Activated T-cell treated with anti-CD3 and anti-CD28 coated beads, Interleukin-2, amount 50 U/mL, for 72 hours (primary cell): ENCODE results near the gene PREX1. TPM values are rescaled to one million over a fixed set of nuclear protein-coding genes. Genes with fewer than 3 reads are reported as not detected.

Experiments
- ATAC-seq, 2 donors: fragments of 150-1000 bp; cut with Tn5 transposase; replicated peaks in 1 of 2; 2 replicates each; pipeline ENCODE4 v1.10.0; 2021; ENCODE audit warnings: moderate library complexity in 2 of 2, mild to moderate bottlenecking in 1 of 2
- DNase-seq, 2 donors: peaks; one replicate each; pipeline ENCODE4 v3.0.0; 2021 to 2022; ENCODE audit warnings: mixed read lengths in 1 of 2
- H3K27ac Mint-ChIP-seq: one replicate; pipeline ENCODE4 v1.8.0; 2022; ENCODE audit warnings: mild to moderate bottlenecking, moderate library complexity, mixed read lengths
- H3K27me3 Mint-ChIP-seq: one replicate; pipeline ENCODE4 v1.8.0; 2022; ENCODE audit warnings: low read depth, mixed read lengths
- H3K36me3 Mint-ChIP-seq, 2 donors: one replicate each; pipeline ENCODE4 v1.8.0; 2022; ENCODE audit warnings: mixed read lengths in 2 of 2, mild to moderate bottlenecking in 1 of 2; ENCODE audit not compliant: insufficient read depth in 2 of 2
- H3K4me1 Mint-ChIP-seq: one replicate; pipeline ENCODE4 v1.8.0; 2022; ENCODE audit warnings: low read depth, mixed read lengths
- H3K4me3 Mint-ChIP-seq, 2 donors: one replicate each; pipeline ENCODE4 v1.8.0; 2022; ENCODE audit warnings: mild to moderate bottlenecking in 2 of 2, mixed read lengths in 2 of 2, moderate library complexity in 2 of 2
- H3K9me3 Mint-ChIP-seq, 2 donors: one replicate each; pipeline ENCODE4 v1.8.0; 2022; ENCODE audit warnings: mixed read lengths in 2 of 2
- total RNA-seq, 2 donors: library from RNA; stranded (reverse); gene quantifications; one replicate each; pipeline ENCODE4 v1.2.3, GENCODE V29; 2022

PREX1 gene
- total RNA-seq, 2 donors from 2014 or later, result 85.6 to 112 TPM

- H3K27ac Mint-ChIP-seq, result no peak overlapping the region
- DNase-seq, result no peak
- H3K9me3 Mint-ChIP-seq, result no peaks in the 10 kb centered on the region
- H3K27me3 Mint-ChIP-seq, result no peaks in the 10 kb centered on the region
- ATAC-seq, result no peak
- H3K4me3 Mint-ChIP-seq, result no peak overlapping the region
- peaks cover 0 to 16% of the 10 kb centered on the region in 2 donors for H3K36me3 Mint-ChIP-seq
- peaks cover 4% of the 10 kb centered on the region for H3K4me1 Mint-ChIP-seq
Observed at GRCh38 chr20:48672324-48672723, 155.5 kb downstream of the PREX1 start.

DNA sequence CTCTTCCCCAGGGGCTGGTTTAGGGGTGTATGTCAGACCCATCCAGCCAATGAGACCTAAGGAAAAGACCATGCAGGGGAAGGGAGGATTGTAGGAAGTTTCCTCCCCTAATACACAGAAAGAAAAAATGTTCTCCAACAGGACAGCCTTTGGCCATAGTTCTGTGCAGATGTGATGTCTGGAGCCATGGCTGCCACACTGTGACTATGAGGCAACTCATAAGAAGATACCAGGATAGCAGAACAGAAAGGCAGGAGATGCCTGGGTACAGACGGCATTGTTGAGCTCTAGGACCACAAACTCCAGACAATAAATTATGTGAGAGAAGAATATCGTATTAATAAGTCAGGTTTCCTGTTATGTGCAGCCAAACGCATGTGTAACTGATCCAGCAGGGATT, 156.7 kb downstream of the PREX1 start:
- Mint-ChIP-seq H3K9me3 (no peaks in the 10 kb centered on the region), H3K27ac (peak overlapping the region; percentile 31), H3K4me3 (no peak overlapping the region), H3K27me3 (no peaks in the 10 kb centered on the region), H3K4me1 (peaks cover 4% of the 10 kb centered on the region), H3K36me3 (peaks cover 0 to 9% of the 10 kb centered on the region in 2 donors)
- DNase-seq, result no peak
- ATAC-seq, result no peak

GRCh38 chr20:48669946-48670605, 157.7 kb downstream of the PREX1 start:
- H3K9me3 Mint-ChIP-seq, result no peaks in the 10 kb centered on the region
- peaks cover 0 to 1% of the 10 kb centered on the region in 2 donors for H3K36me3 Mint-ChIP-seq
- H3K4me1 Mint-ChIP-seq, result peaks cover 4% of the 10 kb centered on the region
- H3K27ac Mint-ChIP-seq, result no peak overlapping the region
- no peak for ATAC-seq
- no peak for DNase-seq
- no peaks in the 10 kb centered on the region for H3K27me3 Mint-ChIP-seq
- no peak overlapping the region for H3K4me3 Mint-ChIP-seq

- no peaks in the 10 kb centered on the region for H3K9me3 Mint-ChIP-seq
- peaks cover 8% of the 10 kb centered on the region for H3K4me1 Mint-ChIP-seq
- H3K27ac Mint-ChIP-seq, result no peak overlapping the region
- H3K36me3 Mint-ChIP-seq, result peaks cover 1 to 3% of the 10 kb centered on the region in 2 donors
- H3K27me3 Mint-ChIP-seq, result no peaks in the 10 kb centered on the region
- DNase-seq (no peak), ATAC-seq (peak; percentile 12 to 16)
- H3K4me3 Mint-ChIP-seq, result no peak overlapping the region
Observed at GRCh38 chr20:48668451-48668946, 159.3 kb downstream of the PREX1 start.

DNA sequence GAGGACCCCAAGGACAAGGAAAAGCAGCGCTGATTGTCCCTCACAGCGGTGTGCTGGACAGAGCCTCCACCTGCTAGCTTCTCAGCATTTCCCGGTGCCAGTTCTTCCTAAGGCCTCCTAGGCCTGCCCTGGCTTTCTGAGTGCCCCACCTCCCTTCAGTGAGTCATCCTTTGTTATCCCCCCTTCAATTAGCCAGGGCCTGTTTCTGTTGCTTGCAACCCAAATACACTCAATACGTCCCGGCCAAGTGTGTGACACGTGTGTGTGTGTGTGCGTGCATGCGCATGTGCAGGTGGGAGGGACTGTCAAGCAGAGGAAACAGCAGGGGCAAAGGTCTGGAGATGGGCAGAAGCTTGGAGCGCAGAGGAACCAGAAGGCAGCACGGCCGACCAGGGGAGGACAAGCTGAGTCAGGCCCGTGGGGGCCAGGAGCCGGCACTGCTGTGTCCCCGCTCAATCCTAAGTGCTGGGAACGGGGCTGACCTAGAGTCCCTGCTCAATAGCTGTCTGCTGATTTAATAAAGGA, 159.8 kb downstream of the PREX1 start:
- Mint-ChIP-seq H3K4me3 (no peak overlapping the region), H3K27ac (no peak overlapping the region), H3K36me3 (peaks cover 1 to 3% of the 10 kb centered on the region in 2 donors), H3K27me3 (no peaks in the 10 kb centered on the region), H3K4me1 (peaks cover 4% of the 10 kb centered on the region), H3K9me3 (no peaks in the 10 kb centered on the region)
- ATAC-seq, result peak in 1 of 2 donors; percentile 6
- no peak for DNase-seq

GRCh38 chr20:48667481-48667880, 160.3 kb downstream of the PREX1 start:
- Mint-ChIP-seq H3K27ac (no peak overlapping the region), H3K36me3 (peaks cover 1 to 3% of the 10 kb centered on the region in 2 donors), H3K9me3 (no peaks in the 10 kb centered on the region), H3K27me3 (no peaks in the 10 kb centered on the region), H3K4me3 (no peak overlapping the region), H3K4me1 (peaks cover 4% of the 10 kb centered on the region)
- ATAC-seq, result no peak
- DNase-seq, result no peak

GRCh38 chr20:48665785-48666184, 162.0 kb downstream of the PREX1 start:
- Mint-ChIP-seq H3K36me3 (peaks cover 1 to 3% of the 10 kb centered on the region in 2 donors), H3K27ac (peak overlapping the region; percentile 72)
- no peak for DNase-seq

GRCh38 chr20:48662711-48663110, 165.1 kb downstream of the PREX1 start:
- DNase-seq (no peak), ATAC-seq (no peak)
- Mint-ChIP-seq H3K27ac (no peak overlapping the region), H3K4me3 (no peak overlapping the region), H3K36me3 (peaks cover 9 to 13% of the 10 kb centered on the region in 2 donors), H3K4me1 (peaks cover 5% of the 10 kb centered on the region), H3K27me3 (no peaks in the 10 kb centered on the region), H3K9me3 (no peaks in the 10 kb centered on the region)

More at GRCh38 chr20:48665785-48666184, 162.0 kb downstream of the PREX1 start:
- Mint-ChIP-seq H3K9me3 (no peaks in the 10 kb centered on the region), H3K4me3 (no peak overlapping the region), H3K4me1 (peaks cover 4% of the 10 kb centered on the region), H3K27me3 (no peaks in the 10 kb centered on the region)
- ATAC-seq, result no peak

DNA sequence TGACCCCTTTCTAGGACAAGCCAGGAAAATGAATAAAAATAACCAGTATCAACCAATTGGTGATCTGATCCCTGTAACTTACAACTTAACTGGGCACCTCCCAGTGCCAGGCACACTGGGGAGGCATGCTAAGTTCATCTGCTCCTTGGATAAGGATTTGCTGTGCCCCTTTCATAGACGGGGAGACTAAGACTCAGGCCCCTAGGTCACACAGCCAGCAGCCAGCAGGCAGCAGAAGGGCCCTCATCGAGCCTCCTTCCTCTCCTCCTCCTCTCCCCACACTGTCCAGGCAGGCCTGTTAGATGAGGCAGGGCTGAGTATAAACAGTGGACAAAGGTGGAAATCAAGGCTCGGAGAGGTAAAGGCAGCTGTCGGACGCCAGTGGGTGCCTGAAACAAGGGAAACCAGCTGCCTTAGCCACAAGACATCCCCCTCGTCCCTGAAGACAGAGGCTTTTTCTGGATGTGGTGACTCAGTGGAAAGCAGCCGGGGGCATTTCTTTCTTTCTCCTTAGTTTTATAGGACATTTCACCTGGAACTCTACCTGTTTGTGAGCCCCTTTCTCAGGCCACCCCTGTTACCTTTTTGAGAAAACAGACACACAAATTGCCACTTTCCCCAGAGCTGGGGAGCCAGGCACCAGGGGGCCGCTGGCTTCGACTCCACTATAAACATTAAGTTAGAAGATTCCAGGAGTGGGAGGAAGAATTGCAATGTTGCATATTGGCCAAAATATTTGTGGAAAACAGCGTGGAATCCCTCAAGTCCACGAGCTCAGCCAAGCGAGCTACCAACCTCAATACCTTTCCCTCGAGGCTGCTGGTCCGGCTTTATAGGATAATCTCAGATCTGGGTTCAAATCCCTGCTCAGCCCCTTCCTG, 166.0 kb downstream of the PREX1 start:
- peak overlapping the region; percentile 63 for H3K27ac Mint-ChIP-seq

DNA sequence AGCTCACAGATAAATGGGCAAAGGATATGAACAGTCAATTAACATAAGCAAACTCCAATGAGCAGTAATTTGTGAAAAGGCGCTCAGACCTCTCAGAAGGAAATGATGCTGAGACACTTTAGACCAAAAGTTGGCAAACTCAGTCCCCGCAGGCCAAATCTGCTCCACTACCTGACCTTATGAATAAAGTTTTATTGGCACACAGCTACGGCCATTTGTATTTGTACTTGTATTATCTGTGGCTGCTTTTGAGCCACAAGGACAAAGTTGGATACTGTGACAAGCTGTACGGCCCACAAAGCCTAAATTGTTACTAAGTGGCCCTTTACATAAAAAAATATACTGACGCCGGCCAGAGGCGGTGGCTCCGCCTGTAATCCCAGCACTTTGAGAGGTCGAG, 167.0 kb downstream of the PREX1 start:
- peaks cover 15 to 17% of the 10 kb centered on the region in 2 donors for H3K36me3 Mint-ChIP-seq
- no peaks in the 10 kb centered on the region for H3K27me3 Mint-ChIP-seq
- peaks cover 8% of the 10 kb centered on the region for H3K4me1 Mint-ChIP-seq
- H3K9me3 Mint-ChIP-seq, result no peaks in the 10 kb centered on the region
- ATAC-seq (no peak), DNase-seq (no peak)
- H3K27ac Mint-ChIP-seq, result no peak overlapping the region
- no peak overlapping the region for H3K4me3 Mint-ChIP-seq

More for the DNA sequence above, 166.0 kb downstream of the PREX1 start:
- no peaks in the 10 kb centered on the region for H3K9me3 Mint-ChIP-seq
- peaks cover 8% of the 10 kb centered on the region for H3K4me1 Mint-ChIP-seq
- no peaks in the 10 kb centered on the region for H3K27me3 Mint-ChIP-seq
- no peak for DNase-seq
- no peak for ATAC-seq
- peaks cover 11 to 15% of the 10 kb centered on the region in 2 donors for H3K36me3 Mint-ChIP-seq
- no peak overlapping the region for H3K4me3 Mint-ChIP-seq

- Mint-ChIP-seq H3K36me3 (peaks cover 16 to 17% of the 10 kb centered on the region in 2 donors), H3K4me1 (peaks cover 8% of the 10 kb centered on the region), H3K9me3 (no peaks in the 10 kb centered on the region), H3K27ac (peak overlapping the region; percentile 88), H3K4me3 (no peak overlapping the region), H3K27me3 (no peaks in the 10 kb centered on the region)
- no peak for ATAC-seq
- no peak for DNase-seq
Observed at GRCh38 chr20:48659858-48660257, 167.9 kb downstream of the PREX1 start.

GRCh38 chr20:48658505-48658904, 169.3 kb downstream of the PREX1 start:
- ATAC-seq (no peak), DNase-seq (no peak)
- Mint-ChIP-seq H3K36me3 (peaks cover 13 to 17% of the 10 kb centered on the region in 2 donors), H3K27ac (peak overlapping the region; percentile 8), H3K27me3 (no peaks in the 10 kb centered on the region), H3K4me1 (peaks cover 4% of the 10 kb centered on the region), H3K4me3 (no peak overlapping the region), H3K9me3 (no peaks in the 10 kb centered on the region)

DNA sequence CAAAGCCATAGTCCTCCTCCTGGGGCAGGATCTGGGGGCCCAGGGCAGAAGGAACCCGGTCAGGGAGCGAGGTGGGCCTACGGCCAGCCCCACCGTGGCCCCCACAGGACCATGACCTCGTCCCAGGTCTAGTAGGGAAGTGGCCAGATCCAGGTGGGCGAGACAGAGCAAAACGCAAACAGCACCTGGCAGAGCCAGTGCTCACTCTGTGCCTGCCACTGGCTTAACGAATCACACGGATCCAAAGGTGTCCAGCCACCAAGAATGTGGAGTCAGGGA, 169.7 kb downstream of the PREX1 start:
- Mint-ChIP-seq H3K4me1 (peaks cover 4% of the 10 kb centered on the region), H3K4me3 (no peak overlapping the region), H3K27me3 (no peaks in the 10 kb centered on the region), H3K36me3 (peaks cover 13 to 17% of the 10 kb centered on the region in 2 donors), H3K9me3 (no peaks in the 10 kb centered on the region), H3K27ac (peak overlapping the region; percentile 70)
- ATAC-seq (peak; percentile 11 to 23), DNase-seq (no peak)
